ENCODE measurements around the gene FADS1.

FADS1 gene

DNA sequence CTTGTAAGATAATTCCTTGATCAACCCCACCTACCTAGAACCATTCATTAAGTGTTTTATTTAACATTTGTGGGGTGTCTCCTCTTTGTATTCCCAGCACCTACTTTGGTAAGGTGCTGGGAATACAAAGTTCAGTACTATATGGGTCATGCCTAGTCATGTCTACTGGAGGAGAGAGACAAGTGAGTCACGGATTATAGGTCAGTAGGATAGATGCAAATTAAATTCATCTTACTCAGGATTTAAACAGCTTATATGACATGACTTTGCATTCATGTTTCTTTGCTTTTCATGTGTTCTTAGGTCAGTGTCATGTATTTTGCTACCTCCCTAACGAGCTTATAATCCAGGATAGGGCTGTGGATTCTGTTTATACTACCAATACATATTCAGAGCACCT, 3.4 kb upstream of the FADS1 start:
- no peak for DNase-seq

- no peak for DNase-seq
These were observed 834 bp upstream of the FADS1 start for GRCh38 chr11:61817471-61818202.

GRCh38 chr11:61815790-61816735, 740 bp downstream of the FADS1 start:
- DNase-seq = peak; percentile 90

GRCh38 chr11:61814958-61815789, 1.6 kb downstream of the FADS1 start:
- DNase-seq = peak; percentile 97

DNA sequence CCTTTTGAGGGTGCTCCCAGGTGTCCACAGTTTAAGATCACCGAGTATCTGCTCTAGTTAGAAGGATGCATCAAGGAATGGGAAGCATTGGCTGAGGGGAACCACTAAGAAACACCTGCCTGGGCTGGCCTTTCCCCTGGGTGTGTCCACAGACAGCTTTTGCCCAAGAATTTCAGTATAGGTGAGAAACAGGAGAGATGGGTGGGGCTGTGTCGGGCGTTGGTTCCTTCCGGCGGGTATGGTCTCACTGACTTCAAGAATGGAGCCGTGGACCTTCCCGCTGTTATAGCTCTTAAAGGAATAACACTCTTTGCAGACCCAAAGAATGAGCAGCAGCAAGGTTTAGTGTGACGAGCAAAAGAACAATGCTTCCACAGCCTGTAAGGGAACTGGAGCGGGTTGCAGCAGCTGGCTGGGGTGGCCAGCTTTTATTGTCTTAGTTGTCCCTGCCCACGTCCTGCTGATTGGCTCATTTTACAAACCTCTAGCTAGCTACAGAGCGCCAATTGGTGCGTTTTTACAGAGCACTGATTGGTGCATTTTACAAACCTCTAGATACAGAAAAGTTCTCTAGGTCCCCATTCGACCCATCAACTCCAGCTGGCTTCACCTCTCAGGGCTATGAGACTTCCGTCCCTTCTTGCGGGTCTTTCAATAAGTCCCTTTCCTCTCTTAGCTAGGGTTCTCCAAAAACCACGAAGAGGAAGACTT, 2.4 kb downstream of the FADS1 start:
- no peak for DNase-seq

DNA sequence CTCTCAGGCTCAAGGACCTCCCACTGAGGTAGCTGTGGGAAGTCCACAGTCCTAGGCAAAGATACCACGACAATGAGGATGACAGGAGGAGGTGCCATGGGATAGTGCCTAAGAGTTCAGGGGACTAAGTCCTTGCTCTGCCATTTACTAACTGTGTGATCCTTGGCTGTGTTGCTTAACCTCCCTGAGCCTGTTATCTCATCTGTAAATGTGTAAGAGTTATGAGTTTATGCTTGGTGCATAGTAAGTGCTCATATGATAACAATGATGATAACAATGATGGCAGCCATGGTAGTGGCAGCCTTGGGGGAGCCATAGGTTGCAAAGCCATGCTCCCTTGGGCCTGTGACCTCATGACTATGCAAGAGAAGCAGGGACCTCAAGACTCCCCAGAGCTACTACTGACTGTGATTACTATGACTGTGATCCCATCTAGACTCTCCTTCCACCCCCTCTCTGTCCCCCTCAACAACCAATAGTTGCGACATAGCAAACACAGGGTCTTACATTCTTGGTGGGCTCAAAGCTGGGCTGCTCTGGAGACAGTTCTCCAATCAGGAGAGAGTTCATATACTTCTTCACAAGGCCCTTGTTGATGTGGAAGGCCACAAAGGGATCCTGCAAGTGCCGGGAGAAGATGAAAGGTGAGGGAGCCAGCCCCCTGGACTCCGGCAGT, 3.9 kb downstream of the FADS1 start:
- DNase-seq = no peak

- DNase-seq = no peak
These were observed 5.0 kb downstream of the FADS1 start for GRCh38 chr11:61811831-61812230.

DNA sequence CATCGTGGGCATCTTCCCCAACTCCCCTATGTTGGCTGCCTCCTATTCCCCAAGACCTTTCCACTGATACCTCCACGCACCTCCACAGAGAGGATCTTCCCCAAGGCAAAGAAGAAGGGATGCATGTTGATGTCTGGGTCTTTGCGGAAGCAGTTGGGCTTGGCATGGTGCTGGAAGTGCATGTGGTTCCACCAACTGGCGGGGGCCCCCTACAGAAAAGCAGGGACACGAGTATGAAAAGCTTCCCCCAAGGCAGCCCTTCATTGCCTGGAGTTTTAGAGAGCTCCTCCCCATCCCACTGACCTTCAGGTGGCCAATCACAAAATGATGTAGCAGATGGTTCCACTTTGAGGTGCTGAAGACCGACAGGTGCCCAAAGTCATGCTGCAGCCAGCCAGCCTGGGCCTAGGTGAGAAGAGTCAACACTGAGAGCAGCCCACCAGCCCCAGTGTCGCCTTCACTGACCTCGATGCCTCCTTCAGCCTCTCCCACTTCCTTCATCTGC, 6.1 kb downstream of the FADS1 start:
- DNase-seq = no peak

DNA sequence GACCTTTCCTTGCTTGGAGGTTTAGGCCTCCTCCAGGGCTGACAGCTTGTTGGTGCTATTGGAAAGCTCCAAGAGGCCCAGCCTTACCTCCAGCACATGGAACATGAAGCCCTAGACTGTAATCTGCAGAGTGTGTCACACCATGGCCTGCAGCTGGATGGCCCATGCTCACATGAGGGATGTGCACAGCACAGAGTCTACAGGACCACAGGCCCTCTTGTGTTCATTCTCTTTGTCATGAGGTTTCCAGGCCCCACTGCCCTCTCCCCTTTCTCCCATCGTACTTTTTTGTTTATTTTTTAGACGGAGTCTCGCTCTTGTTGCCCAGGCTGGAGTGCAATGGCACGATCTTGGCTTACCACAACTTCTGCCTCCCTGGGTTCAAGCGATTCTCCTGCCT, 10.0 kb downstream of the FADS1 start:
- no peak for DNase-seq

- no peak for DNase-seq
These were observed 11.7 kb downstream of the FADS1 start for GRCh38 chr11:61805146-61805545.

GRCh38 chr11:61803889-61804647, 12.7 kb downstream of the FADS1 start:
- no peak for DNase-seq

DNA sequence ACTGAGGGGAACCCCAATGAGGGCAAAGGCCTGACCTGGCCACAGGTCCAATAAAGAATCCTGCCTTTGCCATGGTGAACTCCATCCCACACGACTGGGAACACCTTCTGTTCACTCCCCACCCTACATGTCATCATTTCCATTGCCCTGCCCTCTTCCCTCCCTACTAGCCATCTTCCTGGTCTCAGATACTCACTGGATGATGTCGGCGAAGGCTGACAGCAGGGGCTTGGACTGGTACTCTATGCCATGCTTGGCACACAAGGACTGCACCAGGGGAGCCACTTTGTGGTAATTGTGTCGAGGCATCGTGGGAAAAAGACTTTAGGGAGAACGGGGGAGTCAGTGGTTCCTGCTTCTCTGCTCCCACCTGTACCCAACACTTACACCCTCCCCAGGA, 14.2 kb downstream of the FADS1 start:
- no peak for DNase-seq

DNA sequence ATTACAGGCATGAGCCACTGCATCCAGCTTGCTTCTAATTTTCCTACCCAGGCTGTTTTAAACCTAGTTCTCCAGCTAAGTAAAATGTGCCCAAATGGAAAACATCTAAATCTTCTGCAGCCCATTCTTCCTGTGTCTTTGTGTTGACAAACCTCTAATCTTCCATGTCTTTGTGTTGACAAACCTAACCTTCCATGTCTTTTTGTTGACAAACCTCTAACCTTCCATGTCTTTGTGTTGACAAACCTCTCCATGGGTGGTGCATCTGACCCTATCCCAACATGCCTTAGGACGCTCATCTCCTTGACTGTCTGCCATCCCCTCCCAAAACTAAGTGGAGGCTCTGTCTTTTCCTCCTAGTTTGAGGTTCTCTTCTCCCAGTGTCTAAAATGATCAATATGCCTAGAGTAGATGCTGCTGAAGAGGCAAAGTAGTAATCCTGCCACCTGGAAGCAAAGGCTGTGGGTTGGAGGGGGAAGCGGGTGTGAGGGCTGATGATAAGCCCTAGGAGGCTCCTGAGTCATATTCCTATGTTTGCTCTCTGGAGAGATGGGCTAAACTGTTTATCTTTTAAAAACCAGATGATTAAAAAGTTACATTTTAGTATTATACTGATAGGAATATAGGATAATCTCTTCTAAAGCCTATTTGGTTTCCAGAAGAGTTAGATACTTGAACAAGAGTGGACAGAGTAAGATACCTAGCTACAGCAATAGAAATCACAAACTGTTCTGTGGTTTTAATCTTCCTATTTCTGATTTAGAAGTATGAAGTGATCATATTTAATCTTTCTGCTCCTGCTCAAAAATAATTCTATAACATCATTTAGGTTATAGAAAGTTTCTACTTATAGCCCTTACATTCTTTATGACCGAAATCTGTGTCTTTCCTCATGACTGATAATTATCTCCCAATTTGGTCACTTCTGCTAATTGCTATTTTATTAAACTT, 16.2 kb downstream of the FADS1 start:
- no peak for DNase-seq

DNA sequence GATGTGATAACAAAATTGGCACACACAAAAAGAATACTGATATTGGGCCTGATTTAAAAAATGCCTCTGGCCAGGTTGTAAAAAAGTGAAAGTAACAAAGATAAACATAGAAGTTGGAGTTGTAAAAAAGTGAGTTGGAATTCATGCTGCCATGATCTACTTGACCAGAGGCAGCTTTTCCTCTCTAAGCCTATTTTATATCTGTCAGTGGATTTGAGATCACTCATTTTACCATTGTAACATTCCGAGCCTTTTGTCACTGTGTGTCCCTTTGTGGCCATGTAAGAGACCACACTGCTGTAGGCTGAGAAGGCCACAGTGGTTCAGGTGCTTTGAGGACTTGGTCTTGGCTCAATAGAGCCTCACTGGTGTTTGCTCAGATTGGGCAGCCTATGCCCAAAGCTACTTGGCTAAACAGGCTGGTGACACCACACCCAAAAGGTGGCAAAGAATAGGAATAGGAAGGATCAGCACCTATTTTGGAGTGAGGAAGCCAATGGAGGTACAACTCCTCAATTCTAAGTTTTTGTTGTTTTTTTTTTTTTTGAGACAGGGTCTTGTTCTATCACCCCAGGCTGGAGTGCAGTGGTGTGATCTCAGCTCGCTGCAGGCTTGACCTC, 17.0 kb downstream of the FADS1 start:
- no peak for DNase-seq

GRCh38 chr11:61797263-61797944, 19.4 kb downstream of the FADS1 start:
- DNase-seq = peak; percentile 95

DNA sequence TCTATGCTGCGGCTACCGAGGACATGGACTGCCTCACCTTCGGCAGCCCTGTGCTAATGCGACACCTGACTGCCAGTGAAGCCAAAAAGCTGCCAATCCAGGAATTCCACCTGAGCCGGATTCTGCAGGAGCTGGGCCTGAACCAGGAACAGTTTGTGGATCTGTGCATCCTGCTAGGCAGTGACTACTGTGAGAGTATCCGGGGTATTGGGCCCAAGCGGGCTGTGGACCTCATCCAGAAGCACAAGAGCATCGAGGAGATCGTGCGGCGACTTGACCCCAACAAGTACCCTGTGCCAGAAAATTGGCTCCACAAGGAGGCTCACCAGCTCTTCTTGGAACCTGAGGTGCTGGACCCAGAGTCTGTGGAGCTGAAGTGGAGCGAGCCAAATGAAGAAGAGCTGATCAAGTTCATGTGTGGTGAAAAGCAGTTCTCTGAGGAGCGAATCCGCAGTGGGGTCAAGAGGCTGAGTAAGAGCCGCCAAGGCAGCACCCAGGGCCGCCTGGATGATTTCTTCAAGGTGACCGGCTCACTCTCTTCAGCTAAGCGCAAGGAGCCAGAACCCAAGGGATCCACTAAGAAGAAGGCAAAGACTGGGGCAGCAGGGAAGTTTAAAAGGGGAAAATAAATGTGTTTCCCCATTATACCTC, 20.8 kb downstream of the FADS1 start:
- no peak for DNase-seq

DNA sequence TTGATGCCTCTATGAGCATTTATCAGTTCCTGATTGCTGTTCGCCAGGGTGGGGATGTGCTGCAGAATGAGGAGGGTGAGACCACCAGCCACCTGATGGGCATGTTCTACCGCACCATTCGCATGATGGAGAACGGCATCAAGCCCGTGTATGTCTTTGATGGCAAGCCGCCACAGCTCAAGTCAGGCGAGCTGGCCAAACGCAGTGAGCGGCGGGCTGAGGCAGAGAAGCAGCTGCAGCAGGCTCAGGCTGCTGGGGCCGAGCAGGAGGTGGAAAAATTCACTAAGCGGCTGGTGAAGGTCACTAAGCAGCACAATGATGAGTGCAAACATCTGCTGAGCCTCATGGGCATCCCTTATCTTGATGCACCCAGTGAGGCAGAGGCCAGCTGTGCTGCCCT, 21.3 kb downstream of the FADS1 start:
- DNase-seq = no peak

- no peak for DNase-seq
These were observed 22.2 kb downstream of the FADS1 start for GRCh38 chr11:61794579-61794978.

All from eye (tissue), 1 donor.